Endothelial cell of umbilical vein (primary cell): Measurements from ENCODE around the gene CUEDC2. TPM values are rescaled to one million over a fixed set of nuclear protein-coding genes. Genes with fewer than 3 reads are reported as not detected.

Experiments
- BruUV-seq: library from RNA; stranded (reverse); fragments of 400-500 nt; replicated peaks from 2 replicates; lab custom pipeline; 2021; lab: Mats Ljungman, UMichigan
- CTCF ChIA-PET: fragments of 300-600, 350-600 bp; sonication (Branson Sonifier 250); formaldehyde crosslinking; loops from one replicate; lab custom pipeline; 2021; ENCODE audit warnings: antibody characterized with exemption, inconsistent platforms; lab: Charles Lee
- POLR2A ChIA-PET: fragments of 300-600, 350-600 bp; sonication (Branson Sonifier 250); formaldehyde crosslinking; loops from one replicate; lab custom pipeline; 2021; ENCODE audit warnings: antibody characterized with exemption, inconsistent platforms; lab: Charles Lee
- DNase-seq: peaks from one replicate; pipeline ENCODE4 v3.0.0-alpha.2; 2011; ENCODE audit warnings: low read depth, low spot score
- FAIRE-seq: peaks from 2 replicates; lab custom pipeline; 2011; peaks lifted over from hg19 to GRCh38; lab: Jason Lieb, UNC
- H2AFZ ChIP-seq: 2 replicates; pipeline ENCODE4 v1.6.0; 2012; ENCODE audit warnings: low read depth, low read length, control low read depth, inconsistent platforms
- H3K27ac ChIP-seq: 2 replicates; pipeline ENCODE4 v1.5.1; 2011; ENCODE audit warnings: low read depth, mild to moderate bottlenecking, control low read depth, low read length, moderate library complexity; ENCODE audit not compliant: insufficient read depth
- H3K27me3 ChIP-seq, 2 experiments: 2 replicates each; pipeline versions ENCODE4 v1.6.0 to v1.6.1; 2011; ENCODE audit warnings: low read length in 2 of 2, mixed read lengths in 1 of 2; ENCODE audit not compliant: control insufficient read depth in 2 of 2, insufficient read depth in 2 of 2
- H3K36me3 ChIP-seq, 2 experiments: 2 replicates in 1 of 2; 3 replicates in 1 of 2; pipeline ENCODE4 v1.5.1; 2011; ENCODE audit warnings: low read length in 2 of 2, mild to moderate bottlenecking in 1 of 2, moderate library complexity in 1 of 2; ENCODE audit not compliant: control insufficient read depth in 2 of 2, insufficient read depth in 2 of 2; ENCODE audit errors: extremely low read depth in 1 of 2
- H3K4me1 ChIP-seq: 3 replicates; pipeline ENCODE4 v1.5.1; 2011; ENCODE audit warnings: mild to moderate bottlenecking, low read length; ENCODE audit not compliant: control insufficient read depth, insufficient read depth; ENCODE audit errors: extremely low read depth
- H3K4me2 ChIP-seq: 2 replicates; pipeline ENCODE4 v1.6.1; 2011; ENCODE audit warnings: low read length, control low read depth, mixed read lengths; ENCODE audit not compliant: insufficient read depth
- H3K4me3 ChIP-seq, 3 experiments: fragments of 200-600 bp in 1 of 3; sonication (generic), shearing (Covaris generic) in 1 of 3; replicated peaks in 1 of 3; 2 replicates each; pipeline ENCODE4 v1.5.1; 2011 to 2016; ENCODE audit warnings: control low read depth in 3 of 3, low read length in 3 of 3, mild to moderate bottlenecking in 2 of 3, inconsistent platforms in 1 of 3, low read depth in 1 of 3, moderate library complexity in 1 of 3; ENCODE audit not compliant: insufficient read depth in 1 of 3
- H3K79me2 ChIP-seq: 2 replicates; pipeline ENCODE4 v1.6.0; 2012; ENCODE audit warnings: low read length, inconsistent platforms; ENCODE audit not compliant: control insufficient read depth, insufficient read depth
- H3K9ac ChIP-seq: replicated peaks from 2 replicates; pipeline ENCODE3; 2011; ENCODE audit warnings: low read length, control low read depth; ENCODE audit not compliant: insufficient read depth; ENCODE audit errors: extremely low read depth
- H3K9me1 ChIP-seq: replicated peaks from 3 replicates; pipeline ENCODE4 v1.6.0; 2011; ENCODE audit warnings: mild to moderate bottlenecking, low read length; ENCODE audit not compliant: control insufficient read depth, insufficient read depth; ENCODE audit errors: extremely low read depth
- H3K9me3 ChIP-seq: replicated peaks from 2 replicates; pipeline ENCODE4 v1.5.1; 2012; ENCODE audit warnings: low read length, inconsistent platforms; ENCODE audit not compliant: control insufficient read depth, insufficient read depth
- H4K20me1 ChIP-seq: replicated peaks from 2 replicates; pipeline ENCODE3; 2011; ENCODE audit warnings: mild to moderate bottlenecking, low read length; ENCODE audit not compliant: control insufficient read depth, insufficient read depth; ENCODE audit errors: extremely low read depth
- CTCF ChIP-seq, 2 donors: IDR thresholded peaks; 1 replicate in 1 of 2; 2 replicates in 1 of 2; pipeline ENCODE4 v1.5.1; 2011; ENCODE audit warnings: low read length in 2 of 2, mild to moderate bottlenecking in 2 of 2, moderate library complexity in 2 of 2, control low read depth in 1 of 2, inconsistent platforms in 1 of 2, low read depth in 1 of 2; ENCODE audit not compliant: insufficient read depth in 1 of 2; ENCODE audit errors: extremely low read depth in 1 of 2
- EZH2 ChIP-seq: IDR thresholded peaks from 2 replicates; pipeline ENCODE4 v1.6.1; 2012; ENCODE audit warnings: borderline replicate concordance, low read depth, mild to moderate bottlenecking, moderate library complexity, low read length, inconsistent platforms; ENCODE audit not compliant: severe bottlenecking
- FOS ChIP-seq: IDR thresholded peaks from 2 replicates; pipeline ENCODE4 v1.6.1; 2011; ENCODE audit warnings: mild to moderate bottlenecking, low read length, moderate library complexity, borderline replicate concordance; ENCODE audit not compliant: insufficient read depth
- GATA2 ChIP-seq: IDR thresholded peaks from 2 replicates; pipeline ENCODE4 v1.7.0; 2011; ENCODE audit warnings: low read depth, mild to moderate bottlenecking, moderate library complexity, mixed read lengths, low read length; ENCODE audit not compliant: insufficient read length, insufficient read depth
- JUN ChIP-seq: IDR thresholded peaks from 2 replicates; pipeline ENCODE4 v1.6.1; 2011; ENCODE audit warnings: borderline replicate concordance, low read depth; ENCODE audit not compliant: insufficient read length, insufficient read depth
- MAX ChIP-seq: IDR thresholded peaks from 2 replicates; pipeline ENCODE4 v1.6.1; 2011; ENCODE audit not compliant: insufficient read depth, insufficient read length
- MYC ChIP-seq: IDR thresholded peaks from one replicate; pipeline ENCODE4 v1.6.1; 2011; ENCODE audit warnings: mild to moderate bottlenecking, low read depth, low read length
- POLR2A ChIP-seq: IDR thresholded peaks from 2 replicates; pipeline ENCODE4 v1.6.1; 2012; ENCODE audit warnings: low read depth, mild to moderate bottlenecking, control low read depth, low read length
- POLR2AphosphoS5 ChIP-seq: IDR thresholded peaks from 2 replicates; pipeline ENCODE4 v1.6.1; 2012; ENCODE audit warnings: low read depth, mild to moderate bottlenecking, control low read depth, low read length, moderate library complexity; ENCODE audit not compliant: insufficient read depth
- dilution Hi-C: fragments of 300-500 bp; cut with MboI; formaldehyde crosslinking; loops from one replicate; pipeline ENCODE4 v1.15.0; 2019; ENCODE audit warnings: low sequenced_read_pairs; ENCODE audit not compliant: extremely low pct_ligation_motif_present
- intact Hi-C: fragments of 100-400 bp; cut with micrococcal nuclease; formaldehyde crosslinking; loops from one replicate; pipeline ENCODE4 v1.10.0; 2022
- polyA plus RNA-seq, 4 experiments: library from polyadenylated mRNA; depleted of rRNA in 3 of 4; stranded (reverse) in 3 of 4; unstranded in 1 of 4; fragments of >200 nt; gene quantifications; 2 replicates each; pipeline versions ENCODE4 v1.2.1 to v1.2.3, GENCODE V29; 2011 to 2012; ENCODE audit warnings: missing spikeins in 1 of 4
- total RNA-seq: library from RNA; stranded (reverse); gene quantifications from 2 replicates; pipeline ENCODE4 v1.2.3, GENCODE V29; 2021

The CUEDC2 gene
- total and polyA plus RNA-seq, 2 donors (not counting 3 experiments of a cell fraction or from before 2014, with no cell fraction given): 61.5 to 96.7 TPM

GRCh38 chr10:102480396-102480795, 48.0 kb upstream of the CUEDC2 start:
- Histone ChIP-seq H3K4me2 (no peak overlapping the region), H4K20me1 (no peaks in the 10 kb centered on the region), H2AFZ (no peak overlapping the region), H3K4me1 (no peaks in the 10 kb centered on the region), H3K9ac (no peak overlapping the region), H3K9me1 (no peaks in the 10 kb centered on the region), H3K27ac (no peak overlapping the region), H3K4me3 (no peak overlapping the region), H3K9me3 (no peaks in the 10 kb centered on the region), H3K36me3 (peaks cover 32 to 53% of the 10 kb centered on the region in 2 experiments), H3K79me2 (no peaks in the 10 kb centered on the region), H3K27me3 (no peaks in the 10 kb centered on the region)
- TF ChIP-seq JUN (no peak), POLR2A (no peak), EZH2 (no peak), MYC (no peak), MAX (no peak), FOS (no peak), GATA2 (no peak), POLR2AphosphoS5 (no peak)
- FAIRE-seq (no peak), DNase-seq (no peak)
- ChIA-PET CTCF (interaction anchor here (0.8 to 3.1 kb wide), 11 partner anchors 12 to 312 kb away, joined by 3 to 28 read pairs (median 4); partner anchors contain the start of gene ACTR1A), POLR2A (no interaction called here)
- no TSS peak for BruUV-seq
- intact Hi-C loops (no loop called here), dilution Hi-C loops (no loop called here)

GRCh38 chr10:102479651-102480050, 47.3 kb upstream of the CUEDC2 start:
- H3K9ac ChIP-seq: no peak overlapping the region
- BruUV-seq: no TSS peak
- intact Hi-C loops (loop anchor here (1.0 to 2.0 kb wide), 3 partner anchors 85 to 310 kb away; no protein-coding TSS in a partner anchor), dilution Hi-C loops (no loop called here)
- no peak overlapping the region for H3K27ac ChIP-seq
- no peaks in the 10 kb centered on the region for H3K4me1 ChIP-seq
- ChIA-PET CTCF (interaction anchor here (0.8 to 3.1 kb wide), 19 partner anchors 11 to 311 kb away, joined by 3 to 28 read pairs (median 5); partner anchors contain the start of genes ACTR1A, CUEDC2 and SUFU), POLR2A (interaction anchor here (0.5 kb wide), 1 partner anchor 356 kb away, joined by 5 read pairs; no protein-coding TSS in a partner anchor)
- H3K4me3 ChIP-seq: no peak overlapping the region
- H3K4me2 ChIP-seq: no peak overlapping the region
- no peak for FAIRE-seq
- H3K79me2 ChIP-seq: no peaks in the 10 kb centered on the region
- H3K27me3 ChIP-seq: no peaks in the 10 kb centered on the region
- TF ChIP-seq POLR2AphosphoS5 (no peak), MAX (no peak), MYC (no peak), CTCF (IDR thresholded peaks at IDR 0.05; ENCODE audit: extremely low read depth in 1 of 2, insufficient read depth in 1 of 2, low read depth in 1 of 2, low read length in 2 of 2) (no peak), GATA2 (no peak), POLR2A (no peak), EZH2 (no peak), JUN (no peak), FOS (no peak)
- H3K9me3 ChIP-seq: no peaks in the 10 kb centered on the region
- peaks cover 29 to 46% of the 10 kb centered on the region in 2 experiments for H3K36me3 ChIP-seq
- no peak for DNase-seq
- no peaks in the 10 kb centered on the region for H3K9me1 ChIP-seq
- no peak overlapping the region for H2AFZ ChIP-seq
- no peaks in the 10 kb centered on the region for H4K20me1 ChIP-seq
